Gastrocnemius medialis (tissue), 4 donors: ENCODE data around the gene RNF214. TPM values are rescaled to one million over a fixed set of nuclear protein-coding genes. Genes with fewer than 3 reads are reported as not detected.

ENCODE experiments used
- ATAC-seq, 2 donors: fragments of 150-250 bp; one replicate each; pipeline ENCODE4 v1.9.1; 2016
- DNase-seq, 2 donors: peaks; one replicate each; pipeline ENCODE4 v3.0.0-alpha.2; 2019
- H3K27ac ChIP-seq, 4 donors: fragments of 200-600 bp; sonication (generic); 1 replicate in 1 of 4; 2 replicates in 3 of 4; pipeline ENCODE4 v1.5.1; 2016 to 2018; ENCODE audit warnings: mild to moderate bottlenecking in 2 of 4, moderate library complexity in 1 of 4
- H3K27me3 ChIP-seq, 3 donors: fragments of 200-600 bp; sonication (generic) in 2 of 3; 1 replicate in 1 of 3; 2 replicates in 2 of 3; pipeline versions ENCODE4 v1.5.1 to v1.6.0; 2016 to 2019; ENCODE audit warnings: mild to moderate bottlenecking in 1 of 3, moderate library complexity in 1 of 3
- H3K36me3 ChIP-seq, 2 donors: fragments of 200-600 bp; sonication (generic) in 1 of 2; one replicate each; pipeline ENCODE4 v1.5.1; 2017 to 2018
- H3K4me1 ChIP-seq, 2 donors: fragments of 200-600 bp; sonication (generic) in 1 of 2; one replicate each; pipeline ENCODE4 v1.5.1; 2016 to 2017; ENCODE audit warnings: mild to moderate bottlenecking in 2 of 2
- H3K4me3 ChIP-seq, 4 donors: fragments of 200-600 bp; sonication (generic) in 3 of 4; 1 replicate in 1 of 4; 2 replicates in 3 of 4; pipeline ENCODE4 v1.5.1; 2016 to 2019; ENCODE audit warnings: mild to moderate bottlenecking in 2 of 4
- H3K9me3 ChIP-seq, 3 donors: fragments of 200-600 bp; sonication (generic) in 2 of 3; 1 replicate in 1 of 3; 2 replicates in 2 of 3; pipeline ENCODE4 v1.5.1; 2016 to 2019
- CTCF ChIP-seq, 5 experiments: fragments of 450-650 bp in 3 of 5; fragments of 200-600 bp in 2 of 5; sonication (generic) in 2 of 5; IDR thresholded peaks in 4 of 5; conservative IDR thresholded peaks in 1 of 5; 1 replicate in 4 of 5; 2 replicates in 1 of 5; pipeline ENCODE4 v1.5.1; 2016 to 2019; ENCODE audit warnings: antibody characterized with exemption in 5 of 5, mild to moderate bottlenecking in 3 of 5, moderate library complexity in 3 of 5
- POLR2A ChIP-seq, 2 donors: fragments of 450-650 bp; IDR thresholded peaks; one replicate each; pipeline ENCODE4 v1.6.1; 2017; ENCODE audit warnings: antibody characterized with exemption in 2 of 2, mild to moderate bottlenecking in 2 of 2, moderate library complexity in 2 of 2
- in situ Hi-C, 4 donors: fragments of 200-750 bp; cut with MboI; loops; one replicate each; pipeline versions ENCODE4 v1.15.0 to v1.8.0; 2017; ENCODE audit warnings: low sequenced_read_pairs in 4 of 4
- intact Hi-C: fragments of 100-400 bp; cut with DNase I; formaldehyde crosslinking; loops from one replicate; pipeline ENCODE4 v1.15.1; 2023; ENCODE audit warnings: low total_unique reads
- total RNA-seq, 4 donors: library from RNA; depleted of rRNA; stranded (reverse); fragments of >200 nt; gene quantifications; one replicate each; pipeline versions ENCODE4 v1.1.0 to v1.2.3, GENCODE V29; 2016

Gene RNF214
- total RNA-seq, 4 donors from 2014 or later, result 17.1 to 22.7 (median 19.9) TPM

DNA sequence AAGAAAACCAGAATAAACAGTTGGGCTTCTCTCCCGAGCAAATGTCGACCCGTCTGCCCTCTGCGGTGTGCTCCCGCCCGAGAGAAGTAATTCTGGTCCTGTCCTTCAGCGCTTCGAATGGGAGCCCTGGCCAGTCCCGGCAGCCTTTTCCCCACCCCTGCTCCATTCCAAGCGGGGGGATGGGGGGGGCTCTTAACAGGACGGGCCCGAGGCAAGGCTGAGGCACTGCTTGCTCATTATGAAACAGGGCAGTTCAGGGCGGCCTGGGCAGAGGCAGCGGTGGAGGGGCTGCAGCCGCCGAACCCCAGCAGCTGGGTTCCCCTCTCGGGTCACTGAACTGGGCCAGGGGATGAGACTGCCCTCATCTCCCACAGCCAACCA lies 67.8 kb downstream of the RNF214 start:
- Histone ChIP-seq H3K27ac (no peak overlapping the region), H3K36me3 (no peaks in the 10 kb centered on the region), H3K27me3 (no peaks in the 10 kb centered on the region), H3K4me3 (no peak overlapping the region), H3K9me3 (no peaks in the 10 kb centered on the region), H3K4me1 (peaks cover 0 to 3% of the 10 kb centered on the region in 2 donors)
- in situ Hi-C loops, result no loop called here
- intact Hi-C loops, result no loop called here
- no peak for ATAC-seq
- DNase-seq, result no peak
- TF ChIP-seq CTCF (IDR thresholded peaks at IDR 0.05 in 4 of 5, conservative IDR thresholded peaks at IDR 0.05 in 1 of 5) (no peak), POLR2A (IDR thresholded peaks at IDR 0.05) (no peak)

DNA sequence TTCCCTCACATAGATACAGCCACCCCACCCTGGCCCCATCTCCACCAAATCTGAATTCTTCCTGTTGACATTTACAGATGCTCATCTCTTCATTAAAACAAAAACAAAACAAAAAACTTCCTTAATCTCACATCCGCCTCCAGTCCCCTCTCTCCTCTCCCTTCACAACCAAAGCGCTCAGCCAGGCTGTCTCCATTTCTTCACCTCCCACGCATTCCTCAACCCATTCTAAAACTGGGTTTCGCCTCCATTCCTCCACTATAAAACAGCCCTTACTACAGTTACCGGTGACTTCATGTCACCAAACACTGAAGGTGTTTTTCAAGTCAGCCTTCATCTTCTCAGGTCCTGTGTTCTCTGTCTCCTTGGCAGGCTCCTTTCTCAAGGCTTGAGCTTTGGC lies 68.3 kb downstream of the RNF214 start:
- DNase-seq, result no peak

DNA sequence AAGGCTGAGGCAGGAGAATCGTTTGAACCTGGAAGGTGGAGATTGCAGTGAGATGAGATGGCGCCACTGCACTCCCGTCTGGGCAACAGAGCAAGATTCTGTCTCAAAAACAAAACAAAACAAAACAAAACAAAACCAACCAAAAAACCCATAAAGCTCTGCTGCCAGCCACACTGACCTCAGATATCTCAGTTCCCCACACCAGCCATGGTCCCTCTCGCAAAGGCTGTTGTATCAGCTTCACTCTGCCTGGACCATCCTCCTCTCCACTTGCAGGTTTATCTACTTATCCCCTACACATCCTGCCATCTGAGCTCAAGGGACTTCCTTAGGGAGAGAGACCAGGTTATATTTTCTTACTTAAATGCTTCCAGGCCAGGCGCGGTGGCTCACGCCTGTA lies 69.8 kb downstream of the RNF214 start:
- no peak overlapping the region for H3K4me3 ChIP-seq
- H3K27ac ChIP-seq, result no peak overlapping the region
- peaks cover 0 to 3% of the 10 kb centered on the region in 2 donors for H3K4me1 ChIP-seq
- DNase-seq (no peak), ATAC-seq (no peak)
- H3K9me3 ChIP-seq, result no peaks in the 10 kb centered on the region
- intact Hi-C loops (no loop called here), in situ Hi-C loops (no loop called here)
- no peaks in the 10 kb centered on the region for H3K36me3 ChIP-seq
- TF ChIP-seq CTCF (IDR thresholded peaks at IDR 0.05 in 4 of 5, conservative IDR thresholded peaks at IDR 0.05 in 1 of 5) (no peak), POLR2A (IDR thresholded peaks at IDR 0.05) (no peak)
- H3K27me3 ChIP-seq, result no peaks in the 10 kb centered on the region

More for the DNA sequence above, 68.3 kb downstream of the RNF214 start:
- H3K27me3 ChIP-seq, result no peaks in the 10 kb centered on the region
- TF ChIP-seq CTCF (IDR thresholded peaks at IDR 0.05 in 4 of 5, conservative IDR thresholded peaks at IDR 0.05 in 1 of 5) (no peak), POLR2A (IDR thresholded peaks at IDR 0.05) (no peak)
- H3K36me3 ChIP-seq, result no peaks in the 10 kb centered on the region
- no peak overlapping the region for H3K4me3 ChIP-seq
- in situ Hi-C loops (no loop called here), intact Hi-C loops (no loop called here)
- peaks cover 0 to 3% of the 10 kb centered on the region in 2 donors for H3K4me1 ChIP-seq
- ATAC-seq, result no peak
- H3K9me3 ChIP-seq, result no peaks in the 10 kb centered on the region
- no peak overlapping the region for H3K27ac ChIP-seq

DNA sequence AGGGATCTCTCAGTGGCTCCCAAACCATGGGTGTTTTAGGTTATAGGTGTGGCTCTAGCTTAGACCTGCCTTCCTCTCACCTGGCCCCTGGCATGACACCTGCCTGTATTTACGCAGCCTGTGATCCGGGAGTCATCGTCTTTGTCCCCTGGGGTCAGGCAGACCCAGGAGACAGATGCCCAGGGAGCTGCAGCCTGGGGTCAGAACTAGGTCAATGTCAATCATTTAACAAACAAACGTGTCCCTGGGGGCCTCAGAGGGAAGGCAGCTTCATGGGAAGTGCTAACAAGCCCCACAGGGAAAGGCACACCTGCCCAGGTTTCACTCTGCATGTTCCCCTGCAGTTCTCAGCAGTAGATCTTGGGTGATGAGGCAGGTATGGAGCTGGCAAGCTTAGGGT lies 70.6 kb downstream of the RNF214 start:
- peaks cover 0 to 3% of the 10 kb centered on the region in 2 donors for H3K4me1 ChIP-seq
- in situ Hi-C loops (no loop called here), intact Hi-C loops (no loop called here)
- no peak for TF ChIP-seq CTCF (IDR thresholded peaks at IDR 0.05 in 4 of 5, conservative IDR thresholded peaks at IDR 0.05 in 1 of 5)
- no peak for TF ChIP-seq POLR2A (IDR thresholded peaks at IDR 0.05)
- ATAC-seq (no peak), DNase-seq (no peak)
- no peak overlapping the region for H3K27ac ChIP-seq
- no peaks in the 10 kb centered on the region for H3K27me3 ChIP-seq
- H3K36me3 ChIP-seq, result no peaks in the 10 kb centered on the region
- H3K9me3 ChIP-seq, result no peaks in the 10 kb centered on the region
- H3K4me3 ChIP-seq, result no peak overlapping the region

DNA sequence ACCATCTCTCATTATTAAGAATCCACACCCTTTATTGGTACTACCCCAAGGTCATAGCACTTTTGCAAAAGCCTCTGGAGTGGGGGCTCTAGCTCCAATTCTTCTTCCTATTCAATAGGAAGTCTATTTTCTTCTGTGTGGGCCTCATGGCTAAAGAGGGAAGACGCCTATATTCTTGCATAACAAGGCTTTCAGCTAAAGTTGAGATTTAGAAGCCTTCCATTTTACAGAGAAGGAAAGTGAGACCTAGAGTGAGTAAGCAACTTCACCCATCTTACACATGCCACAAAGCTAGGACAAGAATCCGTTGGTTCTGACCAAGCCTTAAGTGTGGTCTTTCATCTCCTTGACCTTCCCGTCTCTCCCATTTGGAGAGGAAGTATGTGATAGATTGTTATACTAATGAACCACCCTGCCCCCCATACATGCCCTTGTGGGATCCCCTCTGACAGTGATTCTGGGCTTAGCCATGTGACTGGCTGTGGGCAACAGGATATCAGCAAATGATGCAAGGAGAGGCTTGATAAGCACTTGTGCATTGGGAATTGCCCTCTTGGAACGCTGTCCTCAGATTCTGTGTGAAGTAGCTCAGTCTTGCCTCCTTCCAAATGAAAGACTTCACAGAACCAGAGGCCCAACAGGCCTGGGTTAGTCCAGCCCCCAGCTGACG lies 71.3 kb downstream of the RNF214 start:
- in situ Hi-C loops (no loop called here), intact Hi-C loops (no loop called here)
- TF ChIP-seq POLR2A (IDR thresholded peaks at IDR 0.05), result no peak
- DNase-seq (no peak), ATAC-seq (no peak)
- Histone ChIP-seq H3K27ac (no peak overlapping the region), H3K27me3 (no peaks in the 10 kb centered on the region), H3K4me1 (peaks cover 0 to 3% of the 10 kb centered on the region in 2 donors), H3K9me3 (no peaks in the 10 kb centered on the region), H3K4me3 (no peak overlapping the region), H3K36me3 (no peaks in the 10 kb centered on the region)
